Hematopoietic multipotent progenitor cell (in vitro differentiated cells): Measurements from ENCODE around the gene HOOK2. TPM values are rescaled to one million over a fixed set of nuclear protein-coding genes. Genes with fewer than 3 reads are reported as not detected.
"Not testable (repeated sequence)": the region's sequence is repeated elsewhere in the genome, so short reads cannot be mapped to it uniquely, and the experiment has no call there.

ENCODE experiments used
- DNase-seq, 3 donors: peaks; one replicate each; pipeline ENCODE4 v3.0.0-alpha.2; 2011 to 2015; ENCODE audit warnings: low read depth in 2 of 3, low spot score in 2 of 3
- total RNA-seq: library from RNA; depleted of rRNA; stranded (reverse); fragments of >200 nt; gene quantifications from one replicate; pipeline ENCODE4 v1.2.3, GENCODE V29; 2012

Gene HOOK2
- total RNA-seq = 29.9 TPM

GRCh38 chr19:12774588-12775555 is at the start of gene HOOK2:
HOOK2 (minus strand) TSS chr19:12775552; CDS start chr19:12775449, 103 bp downstream.
- no peak for DNase-seq

GRCh38 chr19:12821761-12822160 is 46.4 kb upstream of the HOOK2 start:
- no peak for DNase-seq

GRCh38 chr19:12817810-12818209 is 42.5 kb upstream of the HOOK2 start:
- not testable (repeated sequence) for DNase-seq

GRCh38 chr19:12817188-12817587 is 41.8 kb upstream of the HOOK2 start:
- not testable (repeated sequence) for DNase-seq

- no peak for DNase-seq
Observed at GRCh38 chr19:12815088-12815487, 39.7 kb upstream of the HOOK2 start.

- DNase-seq = peak in 2 of 3 donors; percentile 86 to 87
Observed at GRCh38 chr19:12806242-12807081, 31.1 kb upstream of the HOOK2 start, which contains the start of gene RNASEH2A. RNASEH2A (plus strand) TSS chr19:12806584; CDS start chr19:12806674, 90 bp downstream.

GRCh38 chr19:12804051-12804450 is 28.7 kb upstream of the HOOK2 start:
- DNase-seq = no peak

- DNase-seq = no peak
Observed at GRCh38 chr19:12802267-12803106, 27.1 kb upstream of the HOOK2 start.

GRCh38 chr19:12801466-12802266 is 26.3 kb upstream of the HOOK2 start, which contains the start of the genes PRDX2 and THSD8:
PRDX2 (minus strand) TSS chr19:12801800; CDS start chr19:12801261, 539 bp downstream.
THSD8 (plus strand) TSS chr19:12802069; CDS start chr19:12802072, 3 bp downstream.
- DNase-seq = peak in 2 of 3 donors; percentile 77 to 80

GRCh38 chr19:12800923-12801465 is 25.6 kb upstream of the HOOK2 start:
- no peak for DNase-seq

GRCh38 chr19:12800466-12800770 is 25.1 kb upstream of the HOOK2 start:
- DNase-seq = no peak

- no peak for DNase-seq
Observed at GRCh38 chr19:12799742-12800465, 24.6 kb upstream of the HOOK2 start.

- DNase-seq = not testable (repeated sequence)
Observed at GRCh38 chr19:12797607-12798006, 22.3 kb upstream of the HOOK2 start.

- DNase-seq = no peak
Observed at GRCh38 chr19:12797141-12797587, 21.8 kb upstream of the HOOK2 start.

- peak in 2 of 3 donors; percentile 77 to 86 for DNase-seq
Observed at GRCh38 chr19:12796146-12797071, 21.1 kb upstream of the HOOK2 start.

GRCh38 chr19:12794971-12795381 is 19.6 kb upstream of the HOOK2 start:
- no peak for DNase-seq
